ENCODE measurements around the gene SBK1.
"Not testable (repeated sequence)": the region's sequence is repeated elsewhere in the genome, so short reads cannot be mapped to it uniquely, and the experiment has no call there.

Gene SBK1

GRCh38 chr16:28291651-28292626, at the start of gene SBK1:
SBK1 (plus strand) TSS chr16:28292525; CDS start chr16:28317392, 24,867 bp downstream.
- DNase-seq, result no peak

GRCh38 chr16:28249483-28249882, 42.8 kb upstream of the SBK1 start:
- not testable (repeated sequence) for DNase-seq

- no peak for DNase-seq
Measured at GRCh38 chr16:28250999-28251398, 41.3 kb upstream of the SBK1 start.

- no peak for DNase-seq
Measured at GRCh38 chr16:28254158-28254557, 38.2 kb upstream of the SBK1 start.

- DNase-seq, result no peak
Measured at GRCh38 chr16:28255838-28256237, 36.5 kb upstream of the SBK1 start.

- DNase-seq, result no peak
Measured at GRCh38 chr16:28257256-28257655, 35.1 kb upstream of the SBK1 start.

- no peak for DNase-seq
Measured at GRCh38 chr16:28258567-28258966, 33.8 kb upstream of the SBK1 start.

- no peak for DNase-seq
Measured at GRCh38 chr16:28259091-28259780, 33.1 kb upstream of the SBK1 start.

- DNase-seq, result no peak
Measured at GRCh38 chr16:28259781-28260150, 32.6 kb upstream of the SBK1 start.

- no peak for DNase-seq
Measured at GRCh38 chr16:28260193-28260592, 32.1 kb upstream of the SBK1 start.

- DNase-seq, result no peak
Measured at GRCh38 chr16:28261942-28262341, 30.4 kb upstream of the SBK1 start.

GRCh38 chr16:28263305-28263704, 29.0 kb upstream of the SBK1 start:
- no peak for DNase-seq

GRCh38 chr16:28264656-28265055, 27.7 kb upstream of the SBK1 start:
- no peak for DNase-seq

GRCh38 chr16:28265822-28266221, 26.5 kb upstream of the SBK1 start:
- no peak for DNase-seq

GRCh38 chr16:28267356-28267755, 25.0 kb upstream of the SBK1 start:
- DNase-seq, result no peak

- DNase-seq, result no peak
Measured at GRCh38 chr16:28273511-28273910, 18.8 kb upstream of the SBK1 start.

GRCh38 chr16:28274676-28275075, 17.6 kb upstream of the SBK1 start:
- no peak for DNase-seq

GRCh38 chr16:28276301-28276700, 16.0 kb upstream of the SBK1 start:
- DNase-seq, result no peak

- peak; percentile 48 to 54 for DNase-seq
Measured at GRCh38 chr16:28277537-28278388, 14.6 kb upstream of the SBK1 start.

- DNase-seq, result no peak
Measured at GRCh38 chr16:28279006-28279405, 13.3 kb upstream of the SBK1 start.

GRCh38 chr16:28280881-28281836, 11.2 kb upstream of the SBK1 start:
- DNase-seq, result no peak

GRCh38 chr16:28282045-28282444, 10.3 kb upstream of the SBK1 start:
- DNase-seq, result no peak
